ENCODE measurements around the gene AREL1.
"Not testable (repeated sequence)": the region's sequence is repeated elsewhere in the genome, so short reads cannot be mapped to it uniquely, and the experiment has no call there.

AREL1 gene, protein sequence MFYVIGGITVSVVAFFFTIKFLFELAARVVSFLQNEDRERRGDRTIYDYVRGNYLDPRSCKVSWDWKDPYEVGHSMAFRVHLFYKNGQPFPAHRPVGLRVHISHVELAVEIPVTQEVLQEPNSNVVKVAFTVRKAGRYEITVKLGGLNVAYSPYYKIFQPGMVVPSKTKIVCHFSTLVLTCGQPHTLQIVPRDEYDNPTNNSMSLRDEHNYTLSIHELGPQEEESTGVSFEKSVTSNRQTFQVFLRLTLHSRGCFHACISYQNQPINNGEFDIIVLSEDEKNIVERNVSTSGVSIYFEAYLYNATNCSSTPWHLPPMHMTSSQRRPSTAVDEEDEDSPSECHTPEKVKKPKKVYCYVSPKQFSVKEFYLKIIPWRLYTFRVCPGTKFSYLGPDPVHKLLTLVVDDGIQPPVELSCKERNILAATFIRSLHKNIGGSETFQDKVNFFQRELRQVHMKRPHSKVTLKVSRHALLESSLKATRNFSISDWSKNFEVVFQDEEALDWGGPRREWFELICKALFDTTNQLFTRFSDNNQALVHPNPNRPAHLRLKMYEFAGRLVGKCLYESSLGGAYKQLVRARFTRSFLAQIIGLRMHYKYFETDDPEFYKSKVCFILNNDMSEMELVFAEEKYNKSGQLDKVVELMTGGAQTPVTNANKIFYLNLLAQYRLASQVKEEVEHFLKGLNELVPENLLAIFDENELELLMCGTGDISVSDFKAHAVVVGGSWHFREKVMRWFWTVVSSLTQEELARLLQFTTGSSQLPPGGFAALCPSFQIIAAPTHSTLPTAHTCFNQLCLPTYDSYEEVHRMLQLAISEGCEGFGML

DNA sequence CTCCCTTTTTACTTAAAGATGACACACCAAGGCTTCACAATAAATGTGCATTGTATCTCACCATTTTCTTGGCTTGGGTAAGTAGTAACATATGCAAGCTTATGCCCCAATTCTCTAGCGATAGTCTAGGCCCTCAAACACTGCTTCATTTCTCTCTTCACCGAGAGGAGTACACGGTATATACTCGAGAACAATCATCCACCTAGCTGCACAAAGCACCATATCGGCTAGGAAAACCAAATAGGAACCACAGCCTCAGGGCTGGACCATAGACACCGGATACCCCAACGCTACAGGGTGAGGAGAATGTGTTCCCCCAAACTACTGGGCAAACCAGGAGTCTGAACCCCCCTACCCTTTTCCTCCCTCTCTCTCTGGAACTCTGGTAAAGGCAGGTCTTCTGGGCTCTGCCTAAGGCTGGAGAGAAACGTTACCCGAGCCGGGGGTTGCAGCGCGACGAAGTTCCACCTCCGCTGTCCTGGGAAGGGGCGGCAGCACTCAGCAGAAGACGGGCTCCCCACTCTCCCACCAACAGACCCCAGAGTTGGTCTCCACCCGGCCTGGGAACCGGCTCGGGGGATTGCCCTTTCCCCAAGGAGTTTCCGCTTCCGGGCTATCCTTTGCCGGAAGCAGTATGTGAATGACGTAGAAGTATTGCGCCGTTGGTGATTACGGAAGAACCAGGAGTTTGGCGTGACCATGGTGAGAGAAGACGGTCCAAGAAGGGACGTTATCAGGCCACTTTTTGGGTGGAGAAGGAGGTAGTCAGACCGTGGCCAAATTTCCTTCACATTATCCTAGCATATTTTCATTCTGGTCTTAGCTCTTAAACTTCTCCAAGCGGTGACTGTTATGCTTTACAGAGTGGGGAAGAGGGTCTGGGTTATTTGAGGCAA, at the start of gene AREL1, which contains the start of gene FCF1:
Gene AREL1 (minus strand): TSS at position 582 of the 896 bp plus-strand sequence. CDS start 27,465 bp downstream, outside the sequence.
Gene FCF1 (plus strand): TSS at position 646 of the 896 bp plus-strand sequence. CDS start 54 bp downstream, at position 700.
- peak; percentile 97 for DNase-seq

- DNase-seq: not testable (repeated sequence)
Measured at GRCh38 chr14:74758505-74758904, 45.6 kb upstream of the AREL1 start.

- no peak for DNase-seq
Measured at GRCh38 chr14:74756326-74756725, 43.4 kb upstream of the AREL1 start.

DNA sequence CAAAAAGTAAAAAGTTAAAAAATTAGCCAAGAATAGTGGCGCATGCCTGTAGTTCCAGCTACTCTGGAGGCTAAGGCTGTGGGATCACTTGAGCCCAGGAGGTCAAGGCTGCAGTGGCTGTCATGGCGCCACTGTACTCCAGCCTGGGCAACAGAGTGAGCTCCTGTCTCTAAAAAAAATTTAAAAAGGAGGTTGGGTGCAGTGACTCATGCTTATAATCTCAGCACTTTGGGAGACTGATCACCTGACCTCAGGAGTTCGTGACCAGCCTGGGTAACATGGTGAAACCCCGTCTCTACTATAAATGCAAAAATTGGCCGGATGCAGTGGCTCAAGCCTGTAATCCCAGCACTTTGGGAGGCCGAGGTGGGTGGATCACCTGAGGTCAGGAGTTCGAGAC, 42.0 kb upstream of the AREL1 start:
- DNase-seq: no peak

- DNase-seq: no peak
Measured at GRCh38 chr14:74754157-74754556, 41.3 kb upstream of the AREL1 start.

GRCh38 chr14:74747237-74747636, 34.4 kb upstream of the AREL1 start:
- DNase-seq: no peak

GRCh38 chr14:74739293-74740030, 26.6 kb upstream of the AREL1 start:
- no peak for DNase-seq

DNA sequence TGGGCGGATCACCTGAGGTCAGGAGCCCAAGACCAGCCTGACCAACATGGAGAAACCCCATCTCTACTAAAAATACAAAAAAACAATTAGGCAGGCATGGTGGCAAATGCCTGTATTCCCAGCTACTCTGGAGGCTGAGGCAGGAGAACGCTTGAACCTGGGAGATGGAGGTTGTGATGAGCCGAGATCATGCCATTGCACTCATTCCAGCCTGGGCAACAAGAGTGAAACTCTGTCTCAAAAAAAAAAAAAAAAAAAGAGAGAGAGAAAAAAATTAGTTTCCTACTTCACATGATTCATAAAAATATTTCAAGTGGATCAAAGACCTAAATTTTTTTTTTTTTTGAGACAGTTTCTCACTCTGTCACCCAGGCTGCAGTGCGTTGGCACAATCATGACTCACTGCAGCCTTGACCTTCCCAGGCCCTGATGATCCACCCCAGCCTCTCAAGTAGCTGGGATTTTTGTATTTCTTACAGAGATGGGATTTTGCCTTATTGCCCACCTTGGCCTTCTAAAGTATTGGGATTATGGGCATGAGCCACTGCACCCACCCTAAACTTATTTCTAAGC, 25.0 kb upstream of the AREL1 start:
- DNase-seq: no peak

- peak; percentile 74 for DNase-seq
Measured at GRCh38 chr14:74735125-74735524, 22.2 kb upstream of the AREL1 start.

- peak; percentile 12 for DNase-seq
Measured at GRCh38 chr14:74733221-74733620, 20.3 kb upstream of the AREL1 start.

DNA sequence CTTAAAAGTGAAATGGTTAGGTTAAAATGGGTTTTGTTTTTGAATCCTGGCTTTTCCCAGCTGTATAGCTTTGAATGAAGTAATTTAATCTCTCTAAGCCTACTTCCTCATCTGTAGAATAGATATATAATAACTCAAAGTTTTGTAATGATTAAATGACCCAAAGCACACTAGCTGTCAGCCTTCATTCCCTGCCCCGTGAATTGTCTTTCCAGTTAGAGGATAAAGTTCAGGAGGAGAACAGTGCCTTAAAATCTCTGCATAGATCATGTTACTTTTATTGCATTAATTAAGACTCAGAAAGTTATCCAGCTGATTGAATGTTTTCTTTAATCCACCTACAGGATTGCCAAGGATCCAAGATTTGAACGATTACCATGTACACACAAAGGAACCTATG, 19.5 kb upstream of the AREL1 start:
- DNase-seq: no peak

GRCh38 chr14:74723134-74723533, 10.3 kb upstream of the AREL1 start:
- DNase-seq: no peak

DNA sequence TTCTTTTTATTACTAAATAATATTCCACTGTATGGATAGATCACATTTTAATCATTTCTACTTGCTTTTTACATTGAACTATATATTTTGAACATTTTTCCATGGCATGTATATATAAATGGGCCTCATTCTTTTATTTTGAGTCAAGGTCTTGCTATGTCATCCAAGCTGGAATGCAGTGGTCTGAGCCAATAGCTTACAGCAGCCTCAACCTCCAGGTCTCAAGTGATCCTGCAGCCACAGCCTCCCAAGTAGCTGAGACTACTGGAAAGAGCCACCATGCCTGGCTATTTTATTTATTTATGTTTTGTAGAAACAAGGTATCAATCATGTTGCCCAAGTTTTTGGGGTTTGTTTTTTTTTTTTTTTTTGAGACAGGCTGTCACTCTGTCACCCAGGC, 7.6 kb upstream of the AREL1 start:
- DNase-seq: no peak

- DNase-seq: no peak
Measured at GRCh38 chr14:74713395-74713735, 485 bp upstream of the AREL1 start.

DNA sequence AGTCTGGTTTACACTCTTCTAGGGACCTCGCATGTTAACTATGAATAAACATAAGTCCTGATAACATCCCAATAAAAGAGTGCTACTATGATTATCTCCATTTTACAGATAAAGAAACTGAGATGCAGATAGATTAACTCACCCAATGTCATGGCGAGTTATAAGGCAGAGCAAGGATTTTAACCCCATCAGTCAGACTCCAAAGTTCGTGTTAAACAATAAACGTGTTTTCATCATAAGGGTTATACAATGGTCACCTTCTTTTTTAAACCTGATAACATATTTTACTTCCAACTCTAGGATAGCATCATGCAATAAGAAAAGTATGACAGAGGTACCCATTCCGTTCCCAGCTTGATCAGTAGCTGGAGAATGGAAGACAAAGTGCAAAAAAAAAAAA, 1.2 kb downstream of the AREL1 start:
- no peak for DNase-seq

- peak; percentile 97 for DNase-seq
Measured at GRCh38 chr14:74710480-74710879, 2.4 kb downstream of the AREL1 start.

GRCh38 chr14:74705613-74706500, 7.0 kb downstream of the AREL1 start:
- DNase-seq: no peak

- DNase-seq: no peak
Measured at GRCh38 chr14:74704656-74705055, 8.2 kb downstream of the AREL1 start.

- no peak for DNase-seq
Measured at GRCh38 chr14:74703043-74703442, 9.8 kb downstream of the AREL1 start.

- no peak for DNase-seq
Measured at GRCh38 chr14:74702293-74702692, 10.6 kb downstream of the AREL1 start.

GRCh38 chr14:74698465-74698864, 14.4 kb downstream of the AREL1 start:
- no peak for DNase-seq

All from hematopoietic multipotent progenitor cell treated with erythropoietin and hydrocortisone succinate and interleukin-3 and kit ligand, for 8 days (in vitro differentiated cells).